ENCODE data around the gene CARM1.

GRCh38 chr19:10935371-10936059, 64.2 kb downstream of the CARM1 start:
- TF ChIP-seq CTCF (IDR thresholded peaks at IDR 0.05; ENCODE audit: poor library complexity, severe bottlenecking) (no peak), POLR2AphosphoS5 (IDR thresholded peaks at IDR 0.05) (no peak), SMC3 (conservative IDR thresholded peaks at IDR 0.05; ENCODE audit: poor library complexity) (no peak), TAF1 (IDR thresholded peaks at IDR 0.05; ENCODE audit: low read depth) (no peak), EZH2 (IDR thresholded peaks at IDR 0.05; ENCODE audit: borderline replicate concordance, insufficient read depth, low read length, poor library complexity, severe bottlenecking) (no peak), MXI1 (conservative IDR thresholded peaks at IDR 0.05; ENCODE audit: poor library complexity, severe bottlenecking) (no peak), RAD21 (conservative IDR thresholded peaks at IDR 0.05) (no peak), REST (IDR thresholded peaks at IDR 0.05; ENCODE audit: borderline replicate concordance) (no peak), EP300 (conservative IDR thresholded peaks at IDR 0.05; ENCODE audit: poor library complexity, severe bottlenecking) (no peak)

Measured in neural cell (in vitro differentiated cells).